Neural progenitor cell (in vitro differentiated cells): Measurements from ENCODE around the gene BLCAP.

Source experiments
- EZH2 ChIP-seq: fragments of 200-600 bp; sonication (generic); IDR thresholded peaks from 2 replicates; pipeline ENCODE4 v1.6.1; 2017; ENCODE audit warnings: antibody characterized with exemption, mild to moderate bottlenecking, moderate library complexity
- TF ChIP-seq, protein P1 (sequence below): fragments of 200-600 bp; sonication (generic); IDR thresholded peaks from 2 replicates; pipeline ENCODE4 v1.5.1; 2017; ENCODE audit warnings: antibody characterized with exemption, mild to moderate bottlenecking

DNA sequence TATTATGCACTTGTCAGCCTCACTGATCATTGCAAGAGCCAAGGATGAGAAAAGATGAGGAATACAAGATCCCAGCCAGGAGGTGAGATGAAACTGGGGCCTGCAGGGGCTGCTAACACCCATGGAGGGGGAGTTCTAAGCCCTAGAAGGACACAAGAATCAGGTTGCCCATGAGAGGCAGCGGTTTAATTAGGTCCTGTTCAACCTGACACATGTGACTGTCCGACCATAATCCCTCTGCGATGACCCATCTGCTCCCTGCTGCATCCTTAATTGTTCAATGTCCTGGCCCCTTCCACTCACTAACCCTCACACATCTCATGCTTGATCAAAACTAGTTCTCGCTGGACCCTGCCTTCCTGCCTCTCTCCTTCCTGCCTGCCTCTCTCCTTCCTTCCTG is 58.8 kb downstream of the BLCAP start:
- TF ChIP-seq, protein P1, sequence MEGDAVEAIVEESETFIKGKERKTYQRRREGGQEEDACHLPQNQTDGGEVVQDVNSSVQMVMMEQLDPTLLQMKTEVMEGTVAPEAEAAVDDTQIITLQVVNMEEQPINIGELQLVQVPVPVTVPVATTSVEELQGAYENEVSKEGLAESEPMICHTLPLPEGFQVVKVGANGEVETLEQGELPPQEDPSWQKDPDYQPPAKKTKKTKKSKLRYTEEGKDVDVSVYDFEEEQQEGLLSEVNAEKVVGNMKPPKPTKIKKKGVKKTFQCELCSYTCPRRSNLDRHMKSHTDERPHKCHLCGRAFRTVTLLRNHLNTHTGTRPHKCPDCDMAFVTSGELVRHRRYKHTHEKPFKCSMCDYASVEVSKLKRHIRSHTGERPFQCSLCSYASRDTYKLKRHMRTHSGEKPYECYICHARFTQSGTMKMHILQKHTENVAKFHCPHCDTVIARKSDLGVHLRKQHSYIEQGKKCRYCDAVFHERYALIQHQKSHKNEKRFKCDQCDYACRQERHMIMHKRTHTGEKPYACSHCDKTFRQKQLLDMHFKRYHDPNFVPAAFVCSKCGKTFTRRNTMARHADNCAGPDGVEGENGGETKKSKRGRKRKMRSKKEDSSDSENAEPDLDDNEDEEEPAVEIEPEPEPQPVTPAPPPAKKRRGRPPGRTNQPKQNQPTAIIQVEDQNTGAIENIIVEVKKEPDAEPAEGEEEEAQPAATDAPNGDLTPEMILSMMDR, result no peak
- TF ChIP-seq EZH2, result no peak
